NCI-H2196 (cell line): Measurements from ENCODE around the gene UNC45A.

Source experiments
- DNase-seq: peaks from one replicate; lab custom pipeline; 2025; ENCODE audit not compliant: unreplicated experiment; lab: John Stamatoyannopoulos, UW

UNC45A gene

GRCh38 chr15:90959028-90959595, 24.0 kb downstream of the UNC45A start:
- no peak for DNase-seq

- no peak for DNase-seq
Measured at GRCh38 chr15:90959894-90960293, 24.8 kb downstream of the UNC45A start.

- DNase-seq, result no peak
Measured at GRCh38 chr15:90960298-90961091, 25.4 kb downstream of the UNC45A start.

- no peak for DNase-seq
Measured at GRCh38 chr15:90962021-90962420, 26.9 kb downstream of the UNC45A start.

- no peak for DNase-seq
Measured at GRCh38 chr15:90966262-90966661, 31.2 kb downstream of the UNC45A start.

GRCh38 chr15:90967206-90967605, 32.1 kb downstream of the UNC45A start:
- DNase-seq, result no peak

GRCh38 chr15:90968434-90968833, 33.3 kb downstream of the UNC45A start:
- DNase-seq, result no peak

- no peak for DNase-seq
Measured at GRCh38 chr15:90970274-90970673, 35.2 kb downstream of the UNC45A start.

GRCh38 chr15:90972133-90972532, 37.0 kb downstream of the UNC45A start:
- no peak for DNase-seq

- no peak for DNase-seq
Measured at GRCh38 chr15:90974216-90974615, 39.1 kb downstream of the UNC45A start.

GRCh38 chr15:90979582-90979981, 44.5 kb downstream of the UNC45A start:
- no peak for DNase-seq

GRCh38 chr15:90981681-90982080, 46.6 kb downstream of the UNC45A start:
- no peak for DNase-seq

- DNase-seq, result no peak
Measured at GRCh38 chr15:90982135-90982534, 47.0 kb downstream of the UNC45A start.

- DNase-seq, result no peak
Measured at GRCh38 chr15:90986790-90987507, 51.9 kb downstream of the UNC45A start.

GRCh38 chr15:90987561-90988141, 52.6 kb downstream of the UNC45A start:
- DNase-seq, result no peak

GRCh38 chr15:90988296-90988695, 53.2 kb downstream of the UNC45A start:
- no peak for DNase-seq

GRCh38 chr15:90989040-90989768, 54.1 kb downstream of the UNC45A start:
- DNase-seq, result no peak

- no peak for DNase-seq
Measured at GRCh38 chr15:90990446-90990845, 55.4 kb downstream of the UNC45A start.

- DNase-seq, result no peak
Measured at GRCh38 chr15:90991587-90992285, 56.7 kb downstream of the UNC45A start.

- no peak for DNase-seq
Measured at GRCh38 chr15:90994059-90994416, 59.0 kb downstream of the UNC45A start.
